ENCODE data around the gene UIMC1.
A peak's percentile ranks its signal among the peaks of the same experiment; 100 is the strongest.
"Not testable (repeated sequence)": the region's sequence is repeated elsewhere in the genome, so short reads cannot be mapped to it uniquely, and the experiment has no call there.

Gene UIMC1

GRCh38 chr5:177010153-177010552 is 3.6 kb upstream of the UIMC1 start:
- TF ChIP-seq CTCF (conservative IDR thresholded peaks at IDR 0.05; ENCODE audit: low read depth, low read length) = no peak
- no peak overlapping the region for H3K4me3 ChIP-seq (ENCODE audit: low read length)
- DNase-seq (ENCODE audit: low read depth) = no peak

GRCh38 chr5:177008716-177009115 is 2.1 kb upstream of the UIMC1 start:
- H3K4me3 ChIP-seq (ENCODE audit: low read length) = no peak overlapping the region
- no peak for DNase-seq (ENCODE audit: low read depth)
- TF ChIP-seq CTCF (conservative IDR thresholded peaks at IDR 0.05; ENCODE audit: low read depth, low read length) = no peak

GRCh38 chr5:177005619-177006264 is 837 bp downstream of the UIMC1 start:
- TF ChIP-seq CTCF (conservative IDR thresholded peaks at IDR 0.05; ENCODE audit: low read depth, low read length) = peak; percentile 65
- peak overlapping the region; percentile 86 for H3K4me3 ChIP-seq (ENCODE audit: low read length)
- no peak for DNase-seq (ENCODE audit: low read depth)

- H3K4me3 ChIP-seq (ENCODE audit: low read length) = peak overlapping the region; percentile 86
- DNase-seq (ENCODE audit: low read depth) = no peak
- TF ChIP-seq CTCF (conservative IDR thresholded peaks at IDR 0.05; ENCODE audit: low read depth, low read length) = no peak
Observed at GRCh38 chr5:177004961-177005360, 1.6 kb downstream of the UIMC1 start.

- no peak overlapping the region for H3K4me3 ChIP-seq (ENCODE audit: low read length)
- no peak for DNase-seq (ENCODE audit: low read depth)
Observed at GRCh38 chr5:177003649-177004048, 2.9 kb downstream of the UIMC1 start.

GRCh38 chr5:176999526-176999925 is 7.1 kb downstream of the UIMC1 start:
- not testable (repeated sequence) for H3K4me3 ChIP-seq (ENCODE audit: low read length); DNase-seq (ENCODE audit: low read depth)

More at GRCh38 chr5:177003649-177004048, 2.9 kb downstream of the UIMC1 start:
- no peak for TF ChIP-seq CTCF (conservative IDR thresholded peaks at IDR 0.05; ENCODE audit: low read depth, low read length)

- no peak for TF ChIP-seq CTCF (conservative IDR thresholded peaks at IDR 0.05; ENCODE audit: low read depth, low read length)
- no peak for DNase-seq (ENCODE audit: low read depth)
Observed at GRCh38 chr5:176998828-176999227, 7.8 kb downstream of the UIMC1 start.

More at GRCh38 chr5:176998828-176999227, 7.8 kb downstream of the UIMC1 start:
- no peak overlapping the region for H3K4me3 ChIP-seq (ENCODE audit: low read length)

Data from retinal pigment epithelial cell (primary cell).